ENCODE measurements around the gene MKRN2. TPM values are rescaled to one million over a fixed set of nuclear protein-coding genes. Genes with fewer than 3 reads are reported as not detected.
A peak's percentile ranks its signal among the peaks of the same experiment; 100 is the strongest.

Gene MKRN2
- total and polyA plus RNA-seq, 2 of the 8 experiments (the other 6 are each of a cell fraction or from before 2014, with no cell fraction given) = 15.3 to 17.6 TPM

- Histone ChIP-seq H3K14ac (ENCODE audit: insufficient read length) (no peak overlapping the region), H3K79me1 (ENCODE audit: low read depth, low read length) (no peaks in the 10 kb centered on the region; the same call in 1 of the 2 replicates), H2AK5ac (ENCODE audit: low read depth, low read length) (no peak overlapping the region), H3K36me3 (ENCODE audit: control insufficient read depth in 2 of 4, insufficient read depth in 4 of 4, low read length in 3 of 4) (peaks cover 20 to 63% (median 49%) of the 10 kb centered on the region in 4 experiments), H3K23ac (ENCODE audit: insufficient read length) (no peak overlapping the region), H3K18ac (ENCODE audit: extremely low read depth, low read length) (no peak overlapping the region), H3K27me3 (replicated peaks in 1 of 4; ENCODE audit: control insufficient read depth in 3 of 4, extremely low read depth in 1 of 4, insufficient read depth in 3 of 4, low read length in 3 of 4) (no peaks in the 10 kb centered on the region), H2BK120ac (replicated peaks; ENCODE audit: low read depth, low read length) (no peak overlapping the region), H4K5ac (ENCODE audit: insufficient read length, low read depth, low read length) (no peak overlapping the region), H3K23me2 (ENCODE audit: low read depth, low read length) (no peaks in the 10 kb centered on the region), H4K91ac (replicated peaks; ENCODE audit: insufficient read length, low read length) (no peak overlapping the region), H3K4me2 (ENCODE audit: insufficient read depth in 1 of 2, low read depth in 2 of 2, low read length in 2 of 2) (no peak overlapping the region), H2BK12ac (ENCODE audit: low read depth, low read length) (no peak overlapping the region), H4K8ac (ENCODE audit: extremely low read depth, insufficient read depth, low read length) (no peak overlapping the region), H2AFZ (ENCODE audit: low read length) (no peak overlapping the region), H3K4me1 (replicated peaks in 1 of 4; ENCODE audit: control insufficient read depth in 3 of 4, insufficient read depth in 4 of 4, low read length in 3 of 4) (no peaks in the 10 kb centered on the region), H3K9me3 (ENCODE audit: insufficient read depth in 2 of 2, low read depth in 1 of 2, low read length in 1 of 2) (no peaks in the 10 kb centered on the region), H3K9ac (replicated peaks in 1 of 4; ENCODE audit: extremely low read depth in 1 of 4, low read depth in 3 of 4, low read length in 3 of 4) (no peak overlapping the region), H2BK5ac (ENCODE audit: low read depth, low read length) (no peak overlapping the region), H3K79me2 (ENCODE audit: control insufficient read depth in 1 of 2, insufficient read depth in 2 of 2, low read length in 2 of 2) (no peaks in the 10 kb centered on the region), H2BK15ac (ENCODE audit: low read length) (no peak overlapping the region), H2BK20ac (ENCODE audit: low read length) (no peak overlapping the region), H3K4ac (replicated peaks; ENCODE audit: insufficient read length, low read depth, low read length) (no peak overlapping the region), H3K4me3 (ENCODE audit: extremely low read depth in 1 of 4, insufficient read depth in 2 of 4, low read depth in 3 of 4, low read length in 4 of 4) (no peak overlapping the region), H3K27ac (ENCODE audit: low read depth, low read length) (no peak overlapping the region), H3K56ac (replicated peaks; ENCODE audit: insufficient read length, low read depth, low read length) (no peak overlapping the region), H4K20me1 (replicated peaks in 1 of 2; ENCODE audit: control insufficient read depth in 1 of 2, insufficient read depth in 2 of 2, low read length in 2 of 2) (peaks cover 0 to 2% of the 10 kb centered on the region in 2 experiments)
- DNase-seq (ENCODE audit: low read depth in 1 of 2, low spot score in 2 of 2) (no peak), FAIRE-seq (peak; percentile 7)
- TF ChIP-seq SIN3A (conservative IDR thresholded peaks at IDR 0.05 in 1 of 2, IDR thresholded peaks at IDR 0.05 in 1 of 2; ENCODE audit: low read depth in 1 of 2, low read length in 2 of 2) (0 out of 4 replicates have a peak, but pooled peaks of 1 of the 2 experiments have one; percentile 20), ATF2 (IDR thresholded peaks at IDR 0.05; ENCODE audit: low read length) (no peak)
- TF ChIP-seq, protein P1, sequence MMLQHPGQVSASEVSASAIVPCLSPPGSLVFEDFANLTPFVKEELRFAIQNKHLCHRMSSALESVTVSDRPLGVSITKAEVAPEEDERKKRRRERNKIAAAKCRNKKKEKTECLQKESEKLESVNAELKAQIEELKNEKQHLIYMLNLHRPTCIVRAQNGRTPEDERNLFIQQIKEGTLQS (IDR thresholded peaks at IDR 0.05; ENCODE audit: insufficient read depth, low read depth, low read length) = no peak
- ChIA-PET CTCF (ENCODE audit: partially characterized antibody) (no interaction called here), POLR2A (ENCODE audit: partially characterized antibody) (no interaction called here)
- 86% methylated on average over 2 of the region's 2 CpGs; no CpG with 5 or more reads in 1 of the 2 experiments for WGBS, 2 experiments (ENCODE audit: extremely low coverage in 1 of 2, insufficient coverage in 1 of 2, insufficient read length in 1 of 2, insufficient replicate concordance in 2 of 2, low coverage in 1 of 2, low lambda C conversion rate in 2 of 2, missing lambda C conversion rate in 1 of 2)
Observed at GRCh38 chr3:12603969-12604368, 47.1 kb downstream of the MKRN2 start.
